HepG2 (cell line): Measurements from ENCODE around the gene SETD3. TPM values are rescaled to one million over a fixed set of nuclear protein-coding genes. Genes with fewer than 3 reads are reported as not detected.

Experiments used
- ATAC-seq: fragments of 200-7000 bp; cut with Tn5 transposase; 3 replicates; pipeline ENCODE4 v1.9.1; 2020; ENCODE audit warnings: mild to moderate bottlenecking, moderate library complexity
- BruUV-seq: library from RNA; stranded (reverse); fragments of 400-500 nt; replicated peaks from 2 replicates; lab custom pipeline; 2021; lab: Mats Ljungman, UMichigan
- CTCF ChIA-PET: fragments of 300-600 bp; formaldehyde crosslinking; extraction: SDS; loops from one replicate; lab custom pipeline; 2021; ENCODE audit warnings: low total read pairs, inconsistent platforms, low intra/inter-chr PET ratio; lab: Yijun Ruan, JAX
- POLR2A ChIA-PET: fragments of 350-600 bp; sonication (Branson Sonifier 250); formaldehyde crosslinking; loops from one replicate; lab custom pipeline; 2020; ENCODE audit warnings: antibody characterized with exemption, inconsistent platforms; lab: Yijun Ruan, JAX
- DNase-seq: peaks from one replicate; pipeline ENCODE4 v3.0.0-alpha.2; 2015; ENCODE audit warnings: low spot score
- FAIRE-seq: peaks from 3 replicates; lab custom pipeline; 2011; peaks lifted over from hg19 to GRCh38; lab: Jason Lieb, UNC
- H2AFZ ChIP-seq: one replicate; pipeline ENCODE4 v1.6.1; 2011; ENCODE audit warnings: low read length, inconsistent platforms
- H3K27ac ChIP-seq: fragments of 300-600 bp; 3 replicates; pipeline ENCODE4 v1.8.0; 2011; ENCODE audit warnings: mixed run types, mild to moderate bottlenecking, mixed read lengths, low read length, inconsistent platforms; ENCODE audit not compliant: insufficient read depth; ENCODE audit errors: extremely low read length
- H3K27me3 ChIP-seq, 2 experiments: fragments of 200-600 bp in 1 of 2; 2 replicates in 1 of 2; 3 replicates in 1 of 2; pipeline versions ENCODE4 v1.6.0 to v1.8.0; 2011; ENCODE audit warnings: low read length in 2 of 2, mild to moderate bottlenecking in 2 of 2, moderate library complexity in 2 of 2, inconsistent platforms in 1 of 2; ENCODE audit not compliant: insufficient read depth in 2 of 2, control insufficient read depth in 1 of 2
- H3K36me3 ChIP-seq, 2 experiments: fragments of 200-600 bp in 1 of 2; replicated peaks in 1 of 2; 2 replicates in 1 of 2; 3 replicates in 1 of 2; pipeline versions ENCODE4 v1.5.1 to v1.8.0; 2011; ENCODE audit warnings: low read length in 2 of 2, inconsistent platforms in 1 of 2; ENCODE audit not compliant: insufficient read depth in 2 of 2, control insufficient read depth in 1 of 2
- H3K4me1 ChIP-seq: 2 replicates; pipeline ENCODE4 v1.5.1; 2012; ENCODE audit warnings: low read length, inconsistent platforms; ENCODE audit not compliant: insufficient read depth
- H3K4me2 ChIP-seq: 2 replicates; pipeline ENCODE4 v1.6.0; 2011; ENCODE audit warnings: low read depth, low read length, inconsistent platforms
- H3K4me3 ChIP-seq, 3 experiments: fragments of 200-600 bp in 1 of 3; sonication (generic), shearing (Covaris generic) in 1 of 3; replicated peaks in 1 of 3; 2 replicates each; pipeline ENCODE4 v1.5.1; 2011 to 2016; ENCODE audit warnings: low read length in 3 of 3, inconsistent platforms in 2 of 3, low read depth in 2 of 3, mild to moderate bottlenecking in 2 of 3, control low read depth in 1 of 3, mixed read lengths in 1 of 3; ENCODE audit not compliant: insufficient read depth in 1 of 3
- H3K79me2 ChIP-seq: one replicate; pipeline ENCODE4 v1.6.1; 2011; ENCODE audit warnings: low read length, inconsistent platforms; ENCODE audit not compliant: insufficient read depth
- H3K9ac ChIP-seq: 2 replicates; pipeline ENCODE4 v1.6.0; 2011; ENCODE audit warnings: mild to moderate bottlenecking, low read depth, low read length, inconsistent platforms; ENCODE audit not compliant: insufficient read depth
- H3K9me3 ChIP-seq: 2 replicates; pipeline ENCODE4 v1.5.1; 2012; ENCODE audit warnings: mild to moderate bottlenecking, low read length
- H4K20me1 ChIP-seq: 2 replicates; pipeline ENCODE4 v1.6.0; 2011; ENCODE audit warnings: inconsistent platforms, mild to moderate bottlenecking, low read length, moderate library complexity; ENCODE audit not compliant: insufficient read depth
- ATAD3A ChIP-seq: sonication (generic); formaldehyde crosslinking; IDR thresholded peaks from 2 replicates; pipeline ENCODE4 v1.4.0; 2020; ENCODE audit warnings: missing genetic modification reagents
- ATF5 ChIP-seq: sonication (generic); formaldehyde crosslinking; IDR thresholded peaks from 2 replicates; pipeline ENCODE4 v1.4.0; 2020; ENCODE audit warnings: mild to moderate bottlenecking, low read depth, missing genetic modification reagents
- CBX1 ChIP-seq: IDR thresholded peaks from one replicate; pipeline ENCODE4 v1.6.1; 2016; ENCODE audit warnings: antibody characterized with exemption, low read depth
- CENPT ChIP-seq: sonication (generic); formaldehyde crosslinking; IDR thresholded peaks from 2 replicates; pipeline ENCODE4 v1.8.0; 2022; ENCODE audit warnings: low read depth, mild to moderate bottlenecking, moderate library complexity, missing genetic modification reagents
- CREB1 ChIP-seq, 2 experiments: fragments of 450-650 bp in 1 of 2; IDR thresholded peaks; 2 replicates each; pipeline ENCODE4 v1.6.1; 2016 to 2017; ENCODE audit warnings: control low read depth in 1 of 2, mild to moderate bottlenecking in 1 of 2, missing compliant biosample characterization in 1 of 2, missing genetic modification characterization in 1 of 2
- EEA1 ChIP-seq: sonication (generic); formaldehyde crosslinking; IDR thresholded peaks from 2 replicates; pipeline ENCODE4 v1.5.1; 2020; ENCODE audit warnings: mild to moderate bottlenecking, missing genetic modification reagents, borderline replicate concordance
- HNF4A ChIP-seq: sonication (generic); formaldehyde crosslinking; IDR thresholded peaks from 2 replicates; pipeline ENCODE4 v1.4.0; 2020; ENCODE audit warnings: missing genetic modification reagents
- KDM4B ChIP-seq: sonication (generic); formaldehyde crosslinking; IDR thresholded peaks from 2 replicates; pipeline ENCODE4 v1.4.0; 2020; ENCODE audit warnings: missing genetic modification reagents
- MED8 ChIP-seq: sonication (generic); formaldehyde crosslinking; IDR thresholded peaks from 2 replicates; pipeline ENCODE4 v1.8.1; 2023; ENCODE audit warnings: mild to moderate bottlenecking, missing genetic modification reagents; ENCODE audit not compliant: insufficient replicate concordance
- PAWR ChIP-seq: sonication (generic); formaldehyde crosslinking; IDR thresholded peaks from 2 replicates; pipeline ENCODE4 v1.4.0; 2020; ENCODE audit warnings: missing genetic modification reagents, mild to moderate bottlenecking, borderline replicate concordance
- REXO4 ChIP-seq: sonication (generic); formaldehyde crosslinking; IDR thresholded peaks from 2 replicates; pipeline ENCODE4 v1.8.0; 2022; ENCODE audit warnings: missing genetic modification reagents, mild to moderate bottlenecking, borderline replicate concordance
- ZBTB26 ChIP-seq: IDR thresholded peaks from 2 replicates; pipeline ENCODE4 v1.6.1; 2016; ENCODE audit warnings: missing compliant biosample characterization, missing genetic modification reagents, borderline replicate concordance
- ZMYM3 ChIP-seq: sonication (generic); formaldehyde crosslinking; IDR thresholded peaks from 2 replicates; pipeline ENCODE4 v1.5.1; 2020; ENCODE audit warnings: mild to moderate bottlenecking, missing genetic modification reagents
- ZNF24 ChIP-seq: fragments of 450-650 bp; IDR thresholded peaks from 2 replicates; pipeline ENCODE4 v1.6.1; 2017; ENCODE audit warnings: antibody characterized with exemption, mild to moderate bottlenecking
- ZNF367 ChIP-seq: sonication (generic); formaldehyde crosslinking; IDR thresholded peaks from 2 replicates; pipeline ENCODE4 v1.4.0; 2020; ENCODE audit warnings: missing genetic modification reagents, borderline replicate concordance
- ZNF510 ChIP-seq: sonication (generic); formaldehyde crosslinking; IDR thresholded peaks from 2 replicates; pipeline ENCODE4 v1.4.0; 2020; ENCODE audit warnings: low read depth, mild to moderate bottlenecking, missing genetic modification reagents
- ZNF629 ChIP-seq: sonication (generic); formaldehyde crosslinking; conservative IDR thresholded peaks from 2 replicates; pipeline ENCODE4 v1.5.0; 2020; ENCODE audit warnings: missing genetic modification reagents
- ZNF75D ChIP-seq: sonication (generic); formaldehyde crosslinking; IDR thresholded peaks from 2 replicates; pipeline ENCODE4 v1.8.1; 2023; ENCODE audit warnings: missing genetic modification reagents, mild to moderate bottlenecking, borderline replicate concordance
- ZNF891 ChIP-seq: sonication (generic); formaldehyde crosslinking; IDR thresholded peaks from 2 replicates; pipeline ENCODE4 v1.5.0; 2020; ENCODE audit warnings: mild to moderate bottlenecking, missing genetic modification reagents
- WGBS: methylation state at CpG from one replicate; pipeline ENCODE4 v1.1.6; 2017; ENCODE audit warnings: low lambda C conversion rate; 5-methylcytosine and 5-hydroxymethylcytosine counted together
- in situ Hi-C: cut with HindIII; loops from 2 replicates; pipeline ENCODE4 v1.10.0; 2017; ENCODE audit warnings: low pct_unique_long_range_greater_than_20kb; ENCODE audit not compliant: extremely low pct_ligation_motif_present
- intact Hi-C: fragments of 100-400 bp; cut with micrococcal nuclease; formaldehyde crosslinking; loops from one replicate; pipeline ENCODE4 v1.10.0; 2022; ENCODE audit not compliant: unreplicated experiment
- polyA plus RNA-seq, 8 experiments: library from polyadenylated mRNA; depleted of rRNA in 3 of 8; stranded (reverse) in 7 of 8; unstranded in 1 of 8; fragments of >200 nt; fragmentation: Illumina TruSeq in 4 of 8; extraction: Trizol in 4 of 8; gene quantifications; 2 replicates each; pipeline versions ENCODE4 v1.2.1 to v1.2.3, GENCODE V29; 2011 to 2016; ENCODE audit warnings: low read depth in 4 of 8, missing spikeins in 1 of 8, mixed read lengths in 1 of 8; ENCODE audit not compliant: insufficient read depth in 1 of 8
- total RNA-seq, 5 experiments: library from RNA; depleted of rRNA; stranded (reverse); fragments of >200 nt; fragmentation: Illumina TruSeq; extraction: Trizol; gene quantifications; 2 replicates each; pipeline ENCODE4 v1.2.3, GENCODE V29; 2016; ENCODE audit warnings: low read depth in 1 of 5

Gene SETD3
- total and polyA plus RNA-seq, 2 of the 13 experiments (the other 11 are each of a cell fraction or from before 2014, with no cell fraction given), result 30.3 to 67.1 TPM

DNA sequence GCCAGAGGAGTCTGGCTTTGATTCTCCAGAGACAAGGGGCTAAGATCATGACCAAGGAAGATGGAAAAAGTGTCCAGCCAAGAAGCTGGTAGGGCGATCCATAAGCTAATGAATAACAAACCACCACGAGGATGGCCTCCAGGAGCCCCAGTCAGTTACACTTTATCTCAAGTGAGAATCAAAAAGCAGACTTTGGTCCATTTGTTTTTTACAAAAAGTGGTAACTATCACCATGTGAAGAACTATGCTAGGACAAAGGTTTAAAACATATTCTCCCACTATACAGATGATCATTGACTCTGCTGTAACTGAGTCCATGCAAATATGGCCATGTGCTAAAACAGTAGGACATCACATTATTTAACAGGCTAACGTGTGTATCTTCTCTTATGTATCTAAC lies 13.9 kb downstream of the SETD3 start:
- FAIRE-seq (peak; percentile 8), DNase-seq (no peak), ATAC-seq (peak; percentile 39; the same call in 1 of the 3 replicates)
- WGBS, result 65% methylated on average over 3 of the region's 3 CpGs
- no peak overlapping the region for H3K27ac ChIP-seq
- H3K9ac ChIP-seq, result no peak overlapping the region
- H3K36me3 ChIP-seq, result peaks cover 3 to 27% of the 10 kb centered on the region in 2 experiments
- H3K4me2 ChIP-seq, result peak overlapping the region; percentile 26; the same call in 1 of the 2 replicates
- H2AFZ ChIP-seq, result no peak overlapping the region
- H4K20me1 ChIP-seq, result peaks cover 5% of the 10 kb centered on the region
- POLR2A ChIA-PET, result no interaction called here
- no peaks in the 10 kb centered on the region for H3K9me3 ChIP-seq
- in situ Hi-C loops, result no loop called here
- intact Hi-C loops, result no loop called here
- CTCF ChIA-PET, result no interaction called here
- H3K27me3 ChIP-seq, result no peaks in the 10 kb centered on the region
- H3K4me3 ChIP-seq, result no peak overlapping the region
- H3K4me1 ChIP-seq, result peaks cover 41% of the 10 kb centered on the region
- BruUV-seq, result no TSS peak
- TF ChIP-seq HNF4A (CRISPR knock-in tag) (peak; percentile 56), ZNF510 (CRISPR knock-in tag) (no peak), ZNF629 (CRISPR knock-in tag) (peak; percentile 73), ZMYM3 (no peak), MED8 (CRISPR knock-in tag) (no peak)
- H3K79me2 ChIP-seq, result peaks cover 55% of the 10 kb centered on the region

DNA sequence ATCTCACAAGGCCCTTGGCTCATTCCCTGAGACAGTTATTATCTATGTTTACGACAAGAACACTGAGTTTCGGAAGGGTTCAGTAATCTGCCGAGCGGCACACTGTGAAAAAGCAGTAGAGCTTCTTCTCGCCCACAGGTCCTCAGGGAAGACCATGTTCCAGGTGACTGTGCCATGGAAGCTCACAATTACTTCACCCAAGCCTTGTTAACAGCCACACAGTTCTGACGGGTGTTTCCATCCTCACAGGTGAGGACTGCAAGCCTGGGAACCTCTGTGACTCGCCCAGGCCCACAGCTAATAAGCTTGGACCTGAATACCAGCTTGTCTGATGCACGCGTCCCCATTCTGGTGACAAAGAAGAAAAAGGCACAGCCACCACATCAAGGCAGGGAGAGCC lies 15.4 kb downstream of the SETD3 start:
- no peak for FAIRE-seq
- Histone ChIP-seq H3K4me1 (peaks cover 55% of the 10 kb centered on the region), H3K36me3 (peaks cover 6 to 40% of the 10 kb centered on the region in 2 experiments), H3K27ac (no peak overlapping the region), H3K79me2 (peaks cover 41% of the 10 kb centered on the region), H3K4me3 (no peak overlapping the region), H2AFZ (no peak overlapping the region), H3K9me3 (no peaks in the 10 kb centered on the region), H4K20me1 (peaks cover 5% of the 10 kb centered on the region), H3K4me2 (no peak overlapping the region), H3K9ac (no peak overlapping the region), H3K27me3 (no peaks in the 10 kb centered on the region)
- DNase-seq, result no peak
- ChIA-PET CTCF (no interaction called here), POLR2A (interaction anchor here (0.9 kb wide), 1 partner anchor 16 kb away, joined by 3 read pairs; the partner anchor contains the start of genes CCNK and SETD3)
- no peak for ATAC-seq
- in situ Hi-C loops (no loop called here), intact Hi-C loops (no loop called here)
- no TSS peak for BruUV-seq
- 90% methylated on average over 2 of the region's 9 CpGs for WGBS
- no peak for TF ChIP-seq ZNF75D
- no peak for TF ChIP-seq ATF5 (CRISPR knock-in tag)
- TF ChIP-seq PAWR (CRISPR knock-in tag), result no peak
- TF ChIP-seq ZNF891 (CRISPR knock-in tag), result no peak
- TF ChIP-seq EEA1 (CRISPR knock-in tag), result no peak
- no peak for TF ChIP-seq ZNF367 (CRISPR knock-in tag)
- no peak for TF ChIP-seq ZBTB26
- no peak for TF ChIP-seq KDM4B (CRISPR knock-in tag)
- no peak for TF ChIP-seq CREB1 (IDR thresholded peaks at IDR 0.05)
- no peak for TF ChIP-seq CREB1 (CRISPR knock-in tag; IDR thresholded peaks at IDR 0.05)
- TF ChIP-seq REXO4 (CRISPR knock-in tag), result no peak
- TF ChIP-seq CENPT, result no peak
- TF ChIP-seq CBX1, result no peak
- no peak for TF ChIP-seq ZNF24
- no peak for TF ChIP-seq ATAD3A (CRISPR knock-in tag)
